Measurements from ENCODE around the gene IFI27L2. TPM values are rescaled to one million over a fixed set of nuclear protein-coding genes. Genes with fewer than 3 reads are reported as not detected.

IFI27L2 gene
- polyA plus RNA-seq (2013, experiment 1 of 4): 53.4 TPM
- polyA plus RNA-seq (2013, experiment 2 of 4): 56.3 TPM
- polyA plus RNA-seq (2013, experiment 3 of 4): 68.5 TPM
- 90.3 TPM for polyA plus RNA-seq (2013, experiment 4 of 4)

- Histone ChIP-seq H3K27me3 (ENCODE audit: control insufficient read depth, insufficient read depth, low read length, poor library complexity, severe bottlenecking) (no peaks in the 10 kb centered on the region), H3K9me3 (ENCODE audit: control insufficient read depth, low read length) (no peaks in the 10 kb centered on the region), H3K27ac (ENCODE audit: insufficient read depth, low read depth, low read length, poor library complexity, severe bottlenecking) (peak within 1 kb of the TSS; percentile 53), H3K4me3 (ENCODE audit: insufficient read depth, low read depth, low read length) (peak within 1 kb of the TSS; percentile 53), H3K36me3 (ENCODE audit: control insufficient read depth, insufficient read depth, low read length) (no peaks in the 10 kb centered on the region), H3K4me1 (ENCODE audit: control insufficient read depth, insufficient read depth, low read length) (peaks cover 3% of the 10 kb centered on the region)
- WGBS, 2 experiments: 1 to 2% methylated on average over 27 of the region's 27 CpGs
Observed at GRCh38 chr14:94129111-94129757, at the start of gene IFI27L2. TSS of gene IFI27L2 (minus strand) at chr14:94129604. CDS start at chr14:94129564, 40 bp downstream.

- Histone ChIP-seq H3K9me3 (ENCODE audit: control insufficient read depth, low read length) (no peaks in the 10 kb centered on the region), H3K36me3 (ENCODE audit: control insufficient read depth, insufficient read depth, low read length) (no peaks in the 10 kb centered on the region), H3K27me3 (ENCODE audit: control insufficient read depth, insufficient read depth, low read length, poor library complexity, severe bottlenecking) (peaks cover 22% of the 10 kb centered on the region), H3K4me1 (ENCODE audit: control insufficient read depth, insufficient read depth, low read length) (peaks cover 13% of the 10 kb centered on the region), H3K27ac (ENCODE audit: insufficient read depth, low read depth, low read length, poor library complexity, severe bottlenecking) (no peak overlapping the region), H3K4me3 (ENCODE audit: insufficient read depth, low read depth, low read length) (no peak overlapping the region)
- WGBS, 2 experiments: 64 to 75% methylated on average over 1 of the region's 1 CpG
Observed at GRCh38 chr14:94177806-94178205, 48.4 kb upstream of the IFI27L2 start.

DNA sequence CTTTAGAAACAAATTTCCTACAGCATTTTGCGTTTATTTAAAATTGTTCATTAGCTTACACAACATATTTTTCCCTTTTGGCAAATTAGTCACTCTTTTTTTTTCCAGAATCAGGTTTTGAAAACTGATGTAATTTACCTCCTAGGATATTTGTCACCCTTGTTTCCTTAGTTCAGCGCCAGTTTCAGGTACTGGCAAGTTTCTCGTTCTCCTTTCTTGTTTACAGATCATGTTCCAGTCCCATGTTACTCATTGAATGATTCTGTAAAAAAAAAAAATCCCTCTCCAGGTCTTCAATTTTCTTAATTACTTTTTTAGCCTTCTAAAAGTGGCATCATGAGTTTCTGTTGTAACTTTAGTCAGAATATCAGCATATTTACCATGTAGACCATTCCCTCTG lies 47.4 kb upstream of the IFI27L2 start:
- Histone ChIP-seq H3K4me3 (ENCODE audit: insufficient read depth, low read depth, low read length) (no peak overlapping the region), H3K4me1 (ENCODE audit: control insufficient read depth, insufficient read depth, low read length) (peaks cover 13% of the 10 kb centered on the region), H3K36me3 (ENCODE audit: control insufficient read depth, insufficient read depth, low read length) (no peaks in the 10 kb centered on the region), H3K27me3 (ENCODE audit: control insufficient read depth, insufficient read depth, low read length, poor library complexity, severe bottlenecking) (peaks cover 31% of the 10 kb centered on the region), H3K27ac (ENCODE audit: insufficient read depth, low read depth, low read length, poor library complexity, severe bottlenecking) (no peak overlapping the region), H3K9me3 (ENCODE audit: control insufficient read depth, low read length) (no peaks in the 10 kb centered on the region)
- WGBS, 2 experiments: 96 to 97% methylated on average over 3 of the region's 3 CpGs

- Histone ChIP-seq H3K9me3 (ENCODE audit: control insufficient read depth, low read length) (no peaks in the 10 kb centered on the region), H3K4me3 (ENCODE audit: insufficient read depth, low read depth, low read length) (peak overlapping the region; percentile 72), H3K4me1 (ENCODE audit: control insufficient read depth, insufficient read depth, low read length) (peaks cover 13% of the 10 kb centered on the region), H3K27ac (ENCODE audit: insufficient read depth, low read depth, low read length, poor library complexity, severe bottlenecking) (no peak overlapping the region), H3K36me3 (ENCODE audit: control insufficient read depth, insufficient read depth, low read length) (no peaks in the 10 kb centered on the region), H3K27me3 (ENCODE audit: control insufficient read depth, insufficient read depth, low read length, poor library complexity, severe bottlenecking) (peaks cover 35% of the 10 kb centered on the region)
- WGBS, 2 experiments: 22 to 25% methylated on average over 6 to 7 of the region's 7 CpGs
Observed at GRCh38 chr14:94175747-94176146, 46.3 kb upstream of the IFI27L2 start.

DNA sequence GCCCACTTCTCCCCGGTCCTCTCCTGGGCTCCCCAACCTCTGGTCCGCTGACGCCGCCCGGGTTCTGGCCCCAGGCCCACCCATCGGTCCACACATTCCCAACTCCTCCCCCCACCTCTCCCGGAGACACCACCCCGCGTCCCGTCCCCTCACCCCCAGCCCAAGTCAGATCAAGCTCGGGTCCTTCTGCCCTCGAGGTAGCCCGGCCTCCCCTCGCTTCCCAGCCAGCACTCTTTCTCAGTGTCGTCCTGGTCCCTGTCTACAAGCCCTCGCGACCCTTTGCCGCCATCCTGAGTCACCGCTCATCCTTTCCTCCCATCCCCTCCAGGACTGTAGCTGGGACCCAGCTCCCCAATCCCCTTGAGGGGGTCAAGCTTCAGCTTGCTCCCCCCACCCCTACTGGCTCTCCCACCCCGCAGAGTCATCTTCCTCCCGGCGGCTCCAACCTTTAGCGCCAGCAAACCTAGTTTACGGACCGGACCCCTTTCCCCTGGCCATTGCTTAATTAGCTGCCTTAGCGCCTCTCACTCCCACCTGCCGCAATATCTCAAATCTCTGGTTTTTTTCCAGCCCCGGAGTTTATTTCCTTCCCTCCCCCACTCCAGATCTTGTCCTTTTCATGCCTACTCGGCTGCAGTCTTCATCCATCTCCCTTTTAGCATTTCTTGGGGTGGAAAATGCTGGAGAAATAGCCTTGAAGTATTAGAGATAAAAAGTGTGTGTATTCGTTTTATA lies 45.8 kb upstream of the IFI27L2 start:
- WGBS, 2 experiments: 0% methylated on average over 28 to 29 of the region's 30 CpGs
- Histone ChIP-seq H3K9me3 (ENCODE audit: control insufficient read depth, low read length) (no peaks in the 10 kb centered on the region), H3K36me3 (ENCODE audit: control insufficient read depth, insufficient read depth, low read length) (no peaks in the 10 kb centered on the region), H3K4me1 (ENCODE audit: control insufficient read depth, insufficient read depth, low read length) (peaks cover 8% of the 10 kb centered on the region), H3K27me3 (ENCODE audit: control insufficient read depth, insufficient read depth, low read length, poor library complexity, severe bottlenecking) (peaks cover 35% of the 10 kb centered on the region), H3K27ac (ENCODE audit: insufficient read depth, low read depth, low read length, poor library complexity, severe bottlenecking) (no peak overlapping the region), H3K4me3 (ENCODE audit: insufficient read depth, low read depth, low read length) (peak overlapping the region; percentile 72)

GRCh38 chr14:94174604-94175010 lies 45.2 kb upstream of the IFI27L2 start:
- Histone ChIP-seq H3K4me1 (ENCODE audit: control insufficient read depth, insufficient read depth, low read length) (peaks cover 8% of the 10 kb centered on the region), H3K36me3 (ENCODE audit: control insufficient read depth, insufficient read depth, low read length) (no peaks in the 10 kb centered on the region), H3K9me3 (ENCODE audit: control insufficient read depth, low read length) (no peaks in the 10 kb centered on the region), H3K27ac (ENCODE audit: insufficient read depth, low read depth, low read length, poor library complexity, severe bottlenecking) (peak overlapping the region; percentile 75), H3K27me3 (ENCODE audit: control insufficient read depth, insufficient read depth, low read length, poor library complexity, severe bottlenecking) (peaks cover 35% of the 10 kb centered on the region), H3K4me3 (ENCODE audit: insufficient read depth, low read depth, low read length) (peak overlapping the region; percentile 72)
- WGBS, 2 experiments: 0% methylated on average over 39 of the region's 39 CpGs

DNA sequence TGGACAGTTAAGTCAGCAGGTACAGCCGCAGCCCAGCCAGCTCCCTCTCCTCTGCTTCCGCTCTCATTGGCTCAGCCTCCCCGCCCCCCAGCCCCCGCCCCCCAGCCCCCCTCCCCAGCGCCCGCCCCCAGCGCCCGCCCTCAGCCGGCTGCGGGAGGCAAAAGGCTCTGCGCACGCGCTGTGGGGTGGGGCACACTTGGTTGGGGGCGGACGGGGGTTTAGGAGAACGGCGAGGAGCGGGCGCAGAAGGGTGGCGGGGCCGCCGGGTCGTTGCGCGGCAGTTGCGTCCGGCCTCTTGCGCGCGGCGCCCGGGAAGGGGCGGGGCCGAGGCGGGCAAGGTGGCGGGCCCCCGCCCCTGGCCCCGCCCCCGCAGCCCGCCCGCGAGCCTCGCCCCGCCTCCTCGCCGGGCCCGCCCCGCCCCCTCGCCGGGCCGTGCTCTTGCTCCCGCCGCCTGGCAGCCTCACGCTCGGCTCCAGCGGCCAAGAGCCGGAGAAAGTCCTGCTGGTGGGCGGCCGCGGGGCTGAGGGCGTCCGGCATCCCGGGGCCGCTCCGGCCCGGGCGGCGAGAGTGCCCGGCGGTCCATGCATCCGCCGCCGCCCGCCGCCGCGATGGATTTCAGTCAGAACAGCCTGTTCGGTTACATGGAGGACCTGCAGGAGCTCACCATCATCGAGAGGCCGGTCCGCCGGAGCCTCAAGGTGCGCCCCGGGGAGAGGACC lies 44.6 kb upstream of the IFI27L2 start, which contains the start of gene PPP4R4:
Gene PPP4R4, plus strand, starts transcription at position 438 of the 719 bp plus-strand sequence. Its CDS starts 144 bp downstream, at position 582.
- Histone ChIP-seq H3K27me3 (ENCODE audit: control insufficient read depth, insufficient read depth, low read length, poor library complexity, severe bottlenecking) (peaks cover 35% of the 10 kb centered on the region), H3K27ac (ENCODE audit: insufficient read depth, low read depth, low read length, poor library complexity, severe bottlenecking) (peak within 1 kb of the TSS; percentile 75), H3K36me3 (ENCODE audit: control insufficient read depth, insufficient read depth, low read length) (no peaks in the 10 kb centered on the region), H3K4me3 (ENCODE audit: insufficient read depth, low read depth, low read length) (peak within 1 kb of the TSS; percentile 72), H3K9me3 (ENCODE audit: control insufficient read depth, low read length) (no peaks in the 10 kb centered on the region), H3K4me1 (ENCODE audit: control insufficient read depth, insufficient read depth, low read length) (peaks cover 8% of the 10 kb centered on the region)
- 0% methylated on average over 77 to 78 of the region's 84 CpGs for WGBS, 2 experiments

DNA sequence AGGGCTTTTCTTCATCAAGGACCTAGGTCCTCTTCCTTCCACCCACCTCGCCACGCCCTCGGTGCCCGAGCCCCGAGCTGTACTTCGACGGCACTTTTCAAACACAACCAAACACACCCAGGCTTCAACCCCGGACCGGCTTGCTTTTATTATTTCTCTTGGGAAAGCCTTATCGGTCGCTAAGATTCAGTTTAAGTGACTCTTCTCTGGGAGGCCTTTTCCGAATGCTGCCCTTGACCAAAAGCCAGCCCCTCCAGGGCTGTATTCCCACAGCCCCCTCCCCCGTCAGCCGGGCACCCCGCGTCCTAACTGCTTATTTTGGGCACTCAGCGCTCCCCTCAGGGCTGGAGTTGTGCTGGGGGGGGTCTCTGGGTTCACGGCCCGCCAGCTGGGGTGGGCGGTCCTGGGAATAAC lies 44.1 kb upstream of the IFI27L2 start:
- Histone ChIP-seq H3K9me3 (ENCODE audit: control insufficient read depth, low read length) (peaks cover 4% of the 10 kb centered on the region), H3K36me3 (ENCODE audit: control insufficient read depth, insufficient read depth, low read length) (no peaks in the 10 kb centered on the region), H3K4me3 (ENCODE audit: insufficient read depth, low read depth, low read length) (peak overlapping the region; percentile 61), H3K27me3 (ENCODE audit: control insufficient read depth, insufficient read depth, low read length, poor library complexity, severe bottlenecking) (peaks cover 35% of the 10 kb centered on the region), H3K4me1 (ENCODE audit: control insufficient read depth, insufficient read depth, low read length) (peaks cover 8% of the 10 kb centered on the region), H3K27ac (ENCODE audit: insufficient read depth, low read depth, low read length, poor library complexity, severe bottlenecking) (peak overlapping the region; percentile 51)
- 3 to 5% methylated on average over 20 of the region's 20 CpGs for WGBS, 2 experiments

DNA sequence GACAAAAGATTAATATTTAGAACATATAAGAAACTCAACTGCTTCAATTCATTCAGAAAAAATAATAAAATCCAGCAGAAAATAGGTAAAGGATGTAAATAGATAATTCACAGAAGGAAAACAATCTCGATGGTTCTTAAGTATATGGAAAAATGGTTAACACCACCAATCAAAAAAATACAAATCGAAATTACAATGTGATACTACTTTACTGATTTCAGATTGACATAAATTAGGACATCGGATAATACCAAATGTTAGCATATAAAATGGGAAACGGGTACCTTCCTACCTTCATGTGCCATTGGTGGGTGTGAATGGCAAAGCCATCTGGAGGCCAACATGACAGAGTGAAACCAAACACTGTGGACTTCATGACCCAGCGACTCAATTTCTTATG lies 43.1 kb upstream of the IFI27L2 start:
- Histone ChIP-seq H3K27ac (ENCODE audit: insufficient read depth, low read depth, low read length, poor library complexity, severe bottlenecking) (no peak overlapping the region), H3K9me3 (ENCODE audit: control insufficient read depth, low read length) (peaks cover 4% of the 10 kb centered on the region), H3K27me3 (ENCODE audit: control insufficient read depth, insufficient read depth, low read length, poor library complexity, severe bottlenecking) (peaks cover 35% of the 10 kb centered on the region), H3K4me3 (ENCODE audit: insufficient read depth, low read depth, low read length) (no peak overlapping the region), H3K36me3 (ENCODE audit: control insufficient read depth, insufficient read depth, low read length) (no peaks in the 10 kb centered on the region), H3K4me1 (ENCODE audit: control insufficient read depth, insufficient read depth, low read length) (peaks cover 8% of the 10 kb centered on the region)
- WGBS, 2 experiments: 96 to 98% methylated on average over 3 to 4 of the region's 5 CpGs

GRCh38 chr14:94171208-94171607 lies 41.8 kb upstream of the IFI27L2 start:
- Histone ChIP-seq H3K4me3 (ENCODE audit: insufficient read depth, low read depth, low read length) (no peak overlapping the region), H3K36me3 (ENCODE audit: control insufficient read depth, insufficient read depth, low read length) (no peaks in the 10 kb centered on the region), H3K27me3 (ENCODE audit: control insufficient read depth, insufficient read depth, low read length, poor library complexity, severe bottlenecking) (peaks cover 31% of the 10 kb centered on the region), H3K9me3 (ENCODE audit: control insufficient read depth, low read length) (peaks cover 4% of the 10 kb centered on the region), H3K4me1 (ENCODE audit: control insufficient read depth, insufficient read depth, low read length) (peaks cover 8% of the 10 kb centered on the region), H3K27ac (ENCODE audit: insufficient read depth, low read depth, low read length, poor library complexity, severe bottlenecking) (no peak overlapping the region)
- 72 to 92% methylated on average over 3 of the region's 3 CpGs for WGBS, 2 experiments

Measured in ectodermal cell (in vitro differentiated cells).